ENCODE data around the gene TPSAB1. TPM values are rescaled to one million over a fixed set of nuclear protein-coding genes. Genes with fewer than 3 reads are reported as not detected.
"Not testable (repeated sequence)": the region's sequence is repeated elsewhere in the genome, so short reads cannot be mapped to it uniquely, and the experiment has no call there.

The TPSAB1 gene
- total RNA-seq, 6 donors from 2014 or later, result 6.4 to 207 (median 99.8) TPM

GRCh38 chr16:1194665-1195392, 45.7 kb upstream of the TPSAB1 start:
- TF ChIP-seq CTCF (IDR thresholded peaks at IDR 0.05) (peak; percentile 41 to 80 (median 72)), POLR2A (IDR thresholded peaks at IDR 0.05) (no peak), EP300 (IDR thresholded peaks at IDR 0.05) (no peak)
- Histone ChIP-seq H3K27me3 (no peaks in the 10 kb centered on the region), H3K36me3 (no peaks in the 10 kb centered on the region), H3K4me3 (no peak overlapping the region), H3K4me1 (peaks cover 0 to 15% (median 3%) of the 10 kb centered on the region in 4 donors), H3K9me3 (no peaks in the 10 kb centered on the region), H3K27ac (no peak overlapping the region)
- 29 to 63% methylated on average over 6 to 27 of the region's 61 CpGs for WGBS, 2 donors
- ATAC-seq (ENCODE audit: low FRiP score in 2 of 2), result peak in 1 of 2 donors; percentile 10
- no peak for DNase-seq

GRCh38 chr16:1195393-1195666, 45.2 kb upstream of the TPSAB1 start:
- WGBS, 2 donors, result 64 to 75% methylated on average over 13 to 14 of the region's 14 CpGs
- ATAC-seq (ENCODE audit: low FRiP score in 2 of 2), result no peak
- no peaks in the 10 kb centered on the region for H3K27me3 ChIP-seq
- H3K4me1 ChIP-seq, result peaks cover 0 to 15% (median 3%) of the 10 kb centered on the region in 4 donors
- H3K36me3 ChIP-seq, result no peaks in the 10 kb centered on the region
- H3K27ac ChIP-seq, result no peak overlapping the region
- no peaks in the 10 kb centered on the region for H3K9me3 ChIP-seq
- TF ChIP-seq EP300 (IDR thresholded peaks at IDR 0.05) (no peak), POLR2AphosphoS5 (IDR thresholded peaks at IDR 0.05) (no peak), POLR2A (IDR thresholded peaks at IDR 0.05) (no peak)
- DNase-seq, result no peak
- H3K4me3 ChIP-seq, result no peak overlapping the region

GRCh38 chr16:1196494-1196893, 44.0 kb upstream of the TPSAB1 start:
- Histone ChIP-seq H3K27ac (no peak overlapping the region), H3K27me3 (no peaks in the 10 kb centered on the region), H3K4me1 (peaks cover 0 to 15% (median 3%) of the 10 kb centered on the region in 4 donors), H3K4me3 (no peak overlapping the region), H3K9me3 (no peaks in the 10 kb centered on the region), H3K36me3 (no peaks in the 10 kb centered on the region)
- ATAC-seq (ENCODE audit: low FRiP score in 2 of 2) (no peak), DNase-seq (no peak)
- 40 to 58% methylated on average over 5 to 11 of the region's 11 CpGs for WGBS, 2 donors
- TF ChIP-seq POLR2AphosphoS5 (IDR thresholded peaks at IDR 0.05) (no peak), EP300 (IDR thresholded peaks at IDR 0.05) (no peak), POLR2A (IDR thresholded peaks at IDR 0.05) (no peak), CTCF (IDR thresholded peaks at IDR 0.05) (no peak)

GRCh38 chr16:1197237-1197866, 43.2 kb upstream of the TPSAB1 start:
- Histone ChIP-seq H3K4me1 (peaks cover 0 to 15% (median 3%) of the 10 kb centered on the region in 4 donors), H3K36me3 (no peaks in the 10 kb centered on the region), H3K4me3 (no peak overlapping the region), H3K27me3 (no peaks in the 10 kb centered on the region), H3K27ac (no peak overlapping the region), H3K9me3 (no peaks in the 10 kb centered on the region)
- DNase-seq (no peak), ATAC-seq (ENCODE audit: low FRiP score in 2 of 2) (no peak)
- no peak for TF ChIP-seq CTCF (IDR thresholded peaks at IDR 0.05)
- no peak for TF ChIP-seq EP300 (IDR thresholded peaks at IDR 0.05)
- no peak for TF ChIP-seq POLR2AphosphoS5 (IDR thresholded peaks at IDR 0.05)
- no peak for TF ChIP-seq POLR2A (IDR thresholded peaks at IDR 0.05)
- WGBS, 2 donors, result 65 to 75% methylated on average over 14 to 19 of the region's 19 CpGs

GRCh38 chr16:1198194-1198593, 42.3 kb upstream of the TPSAB1 start:
- no peaks in the 10 kb centered on the region for H3K9me3 ChIP-seq
- H3K4me1 ChIP-seq, result peaks cover 0 to 15% (median 3%) of the 10 kb centered on the region in 4 donors
- H3K36me3 ChIP-seq, result no peaks in the 10 kb centered on the region
- TF ChIP-seq POLR2AphosphoS5 (IDR thresholded peaks at IDR 0.05) (no peak), POLR2A (IDR thresholded peaks at IDR 0.05) (no peak), EP300 (IDR thresholded peaks at IDR 0.05) (no peak), CTCF (IDR thresholded peaks at IDR 0.05) (no peak)
- DNase-seq (no peak), ATAC-seq (ENCODE audit: low FRiP score in 2 of 2) (no peak)
- no peak overlapping the region for H3K27ac ChIP-seq
- no peak overlapping the region for H3K4me3 ChIP-seq
- 90 to 91% methylated on average over 8 to 15 of the region's 18 CpGs for WGBS, 2 donors
- H3K27me3 ChIP-seq, result no peaks in the 10 kb centered on the region

- 90 to 91% methylated on average over 25 to 27 of the region's 44 CpGs for WGBS, 2 donors
- not testable (repeated sequence) for H3K27me3 ChIP-seq, H3K9me3 ChIP-seq
These were observed 41.7 kb upstream of the TPSAB1 start for GRCh38 chr16:1198671-1199346.

More at GRCh38 chr16:1198671-1199346, 41.7 kb upstream of the TPSAB1 start:
- DNase-seq; ATAC-seq (ENCODE audit: low FRiP score in 2 of 2); H3K36me3 ChIP-seq; H3K4me3 ChIP-seq; H3K27ac ChIP-seq: not testable (repeated sequence)
- H3K4me1 ChIP-seq, result peaks cover 0 to 15% (median 3%) of the 10 kb centered on the region in 4 donors

Data from upper lobe of left lung (tissue), 6 donors.